Activated CD4-positive, alpha-beta T cell treated with anti-CD3 and anti-CD28 coated beads for 36 hours (primary cell): Measurements from ENCODE around the gene GMNN. TPM values are rescaled to one million over a fixed set of nuclear protein-coding genes. Genes with fewer than 3 reads are reported as not detected.

Source experiments
- ATAC-seq: fragments of 200-7000 bp; cut with Tn5 transposase; one replicate; pipeline ENCODE4 v1.10.0; 2021; ENCODE audit warnings: mild to moderate bottlenecking, moderate library complexity
- CTCF ChIA-PET: fragments of 350-600 bp; sonication (Branson Sonifier 250); formaldehyde crosslinking; loops from one replicate; lab custom pipeline; 2021; ENCODE audit warnings: antibody characterized with exemption; lab: Charles Lee
- POLR2A ChIA-PET: fragments of 350-600 bp; sonication (Branson Sonifier 250); formaldehyde crosslinking; loops from one replicate; lab custom pipeline; 2021; ENCODE audit warnings: antibody characterized with exemption, inconsistent platforms; lab: Charles Lee
- DNase-seq: peaks from one replicate; pipeline ENCODE4 v3.0.0-alpha.2; 2020
- H3K27ac Mint-ChIP-seq: one replicate; pipeline ENCODE4 v1.8.0; 2021; ENCODE audit warnings: mixed read lengths
- H3K27me3 Mint-ChIP-seq: one replicate; pipeline ENCODE4 v1.8.0; 2021; ENCODE audit warnings: mixed read lengths
- H3K36me3 Mint-ChIP-seq: one replicate; pipeline ENCODE4 v1.8.0; 2021; ENCODE audit warnings: low read depth, mixed read lengths
- H3K4me1 Mint-ChIP-seq: one replicate; pipeline ENCODE4 v1.8.0; 2021; ENCODE audit warnings: mixed read lengths
- H3K4me3 Mint-ChIP-seq: one replicate; pipeline ENCODE4 v1.8.0; 2021; ENCODE audit warnings: mild to moderate bottlenecking, moderate library complexity, mixed read lengths
- H3K9me3 Mint-ChIP-seq: one replicate; pipeline ENCODE4 v1.8.0; 2021; ENCODE audit warnings: low read depth, mixed read lengths
- intact Hi-C, 2 experiments: fragments of 100-400 bp; cut with DNase I in 1 of 2; cut with micrococcal nuclease in 1 of 2; formaldehyde crosslinking; loops; one replicate each; pipeline versions ENCODE4 v1.14.2 to v1.15.1; 2022 to 2024; cut with DNase I, micrococcal nuclease
- total RNA-seq, 2 experiments: library from RNA; stranded (reverse); gene quantifications; one replicate each; pipeline ENCODE4 v1.2.3, GENCODE V29; 2021

Gene GMNN
- total RNA-seq, 2 experiments from 2014 or later, result 74.0 to 76.1 TPM

GRCh38 chr6:24827970-24828369, 53.2 kb downstream of the GMNN start:
- peaks cover 46% of the 10 kb centered on the region for H3K36me3 Mint-ChIP-seq
- ATAC-seq (no peak), DNase-seq (no peak)
- H3K27me3 Mint-ChIP-seq, result no peaks in the 10 kb centered on the region
- peak overlapping the region; percentile 55 for H3K27ac Mint-ChIP-seq
- intact Hi-C loops, result no loop called here
- no peaks in the 10 kb centered on the region for H3K9me3 Mint-ChIP-seq
- H3K4me1 Mint-ChIP-seq, result peaks cover 16% of the 10 kb centered on the region
- ChIA-PET CTCF (interaction anchor here (0.7 to 2.2 kb wide), 2 partner anchors 43 to 190 kb away, joined by 3 to 6 read pairs; no protein-coding TSS in a partner anchor), POLR2A (no interaction called here)
- no peak overlapping the region for H3K4me3 Mint-ChIP-seq

- H3K27me3 Mint-ChIP-seq, result no peaks in the 10 kb centered on the region
- ATAC-seq (no peak), DNase-seq (no peak)
- H3K4me3 Mint-ChIP-seq, result no peak overlapping the region
- no peaks in the 10 kb centered on the region for H3K9me3 Mint-ChIP-seq
- POLR2A ChIA-PET, result no interaction called here
- H3K36me3 Mint-ChIP-seq, result peaks cover 48% of the 10 kb centered on the region
- H3K4me1 Mint-ChIP-seq, result peaks cover 25% of the 10 kb centered on the region
- CTCF ChIA-PET, result interaction anchor here (1.0 to 1.3 kb wide), 4 partner anchors 11 to 241 kb away, joined by 3 to 5 read pairs (median 3); no protein-coding TSS in a partner anchor
- peak overlapping the region; percentile 13 for H3K27ac Mint-ChIP-seq
- intact Hi-C loops, result no loop called here
These were observed 54.9 kb downstream of the GMNN start for GRCh38 chr6:24829657-24830056.

GRCh38 chr6:24831771-24832716, 57.3 kb downstream of the GMNN start:
- peaks cover 42% of the 10 kb centered on the region for H3K4me1 Mint-ChIP-seq
- peak; percentile 73 for ATAC-seq
- no peaks in the 10 kb centered on the region for H3K27me3 Mint-ChIP-seq
- H3K27ac Mint-ChIP-seq, result peak overlapping the region; percentile 73
- no peak overlapping the region for H3K4me3 Mint-ChIP-seq
- H3K36me3 Mint-ChIP-seq, result peaks cover 54% of the 10 kb centered on the region
- intact Hi-C loops, result no loop called here
- DNase-seq, result peak; percentile 35
- ChIA-PET CTCF (interaction anchor here (0.6 to 1.3 kb wide), 8 partner anchors 18 to 309 kb away, joined by 3 to 5 read pairs (median 3); no protein-coding TSS in a partner anchor), POLR2A (no interaction called here)
- H3K9me3 Mint-ChIP-seq, result no peaks in the 10 kb centered on the region

GRCh38 chr6:24832794-24833193, 58.1 kb downstream of the GMNN start:
- Mint-ChIP-seq H3K4me1 (peaks cover 42% of the 10 kb centered on the region), H3K36me3 (peaks cover 49% of the 10 kb centered on the region), H3K9me3 (no peaks in the 10 kb centered on the region), H3K27me3 (no peaks in the 10 kb centered on the region), H3K4me3 (no peak overlapping the region), H3K27ac (peak overlapping the region; percentile 73)
- ATAC-seq (no peak), DNase-seq (no peak)
- intact Hi-C loops, result no loop called here
- CTCF ChIA-PET, result interaction anchor here (0.6 to 1.3 kb wide), 8 partner anchors 17 to 310 kb away, joined by 3 to 5 read pairs (median 3); no protein-coding TSS in a partner anchor
- POLR2A ChIA-PET, result no interaction called here

GRCh38 chr6:24833711-24834386, 59.1 kb downstream of the GMNN start:
- Mint-ChIP-seq H3K9me3 (no peaks in the 10 kb centered on the region), H3K27ac (peak overlapping the region; percentile 68), H3K36me3 (peaks cover 51% of the 10 kb centered on the region), H3K27me3 (no peaks in the 10 kb centered on the region), H3K4me3 (no peak overlapping the region), H3K4me1 (peaks cover 47% of the 10 kb centered on the region)
- POLR2A ChIA-PET, result no interaction called here
- intact Hi-C loops, result no loop called here
- CTCF ChIA-PET, result interaction anchor here (0.5 to 1.2 kb wide), 4 partner anchors 76 to 199 kb away, joined by 3 to 4 read pairs (median 4); no protein-coding TSS in a partner anchor
- ATAC-seq (no peak), DNase-seq (no peak)

Other genes with a start within 250 kb of the GMNN start
- under 1 TPM; 0.09 TPM for gene KIAA0319, start 128.7 kb upstream of the GMNN start, total RNA-seq
- gene TDP2, start 108.0 kb upstream of the GMNN start, total RNA-seq, result 10 to 100 TPM; 41.4 to 45.4 TPM
- 10 to 100 TPM; 37.3 to 47.9 TPM for gene ACOT13, start 107.9 kb upstream of the GMNN start, total RNA-seq
- 100 to 1,000 TPM; 141 to 147 TPM for gene C6orf62, start 55.8 kb upstream of the GMNN start, total RNA-seq
- gene ARMH2, start 24.0 kb downstream of the GMNN start, total RNA-seq, result not detected
- 10 to 100 TPM; 60.0 to 67.0 TPM for gene RIPOR2, start 161.0 kb downstream of the GMNN start, total RNA-seq